GM21619 (cell line): Measurements from ENCODE around the gene MRPL51.
A peak's percentile ranks its signal among the peaks of the same experiment; 100 is the strongest.
"Not testable (repeated sequence)": the region's sequence is repeated elsewhere in the genome, so short reads cannot be mapped to it uniquely, and the experiment has no call there.

ENCODE experiments used
- ATAC-seq: cut with Tn5 transposase; IDR thresholded peaks from one replicate; pipeline ENCODE4 v1.9.1; 2021; ENCODE audit not compliant: unreplicated experiment

Gene MRPL51

GRCh38 chr12:6532051-6532926 lies 39.2 kb upstream of the MRPL51 start:
- ATAC-seq: no peak

- no peak for ATAC-seq
These were observed 37.7 kb upstream of the MRPL51 start for GRCh38 chr12:6530576-6531260.

- no peak for ATAC-seq
These were observed 36.3 kb upstream of the MRPL51 start for GRCh38 chr12:6529291-6529737.

GRCh38 chr12:6528539-6529235 lies 35.6 kb upstream of the MRPL51 start:
- ATAC-seq: no peak

- no peak for ATAC-seq
These were observed 34.6 kb upstream of the MRPL51 start for GRCh38 chr12:6527711-6528110.

- no peak for ATAC-seq
These were observed 33.9 kb upstream of the MRPL51 start for GRCh38 chr12:6526766-6527525.

GRCh38 chr12:6526201-6526600 lies 33.1 kb upstream of the MRPL51 start:
- ATAC-seq: no peak

GRCh38 chr12:6524648-6525047 lies 31.6 kb upstream of the MRPL51 start:
- no peak for ATAC-seq

- no peak for ATAC-seq
These were observed 30.6 kb upstream of the MRPL51 start for GRCh38 chr12:6523708-6524107.

- no peak for ATAC-seq
These were observed 29.1 kb upstream of the MRPL51 start for GRCh38 chr12:6522193-6522592.

GRCh38 chr12:6520186-6520585 lies 27.1 kb upstream of the MRPL51 start:
- no peak for ATAC-seq

- no peak for ATAC-seq
These were observed 15.0 kb upstream of the MRPL51 start for GRCh38 chr12:6508087-6508486.

- ATAC-seq: no peak
These were observed 14.3 kb upstream of the MRPL51 start for GRCh38 chr12:6507102-6507998.

GRCh38 chr12:6500466-6500865 lies 7.4 kb upstream of the MRPL51 start:
- no peak for ATAC-seq

- ATAC-seq: not testable (repeated sequence)
These were observed 4.2 kb upstream of the MRPL51 start for GRCh38 chr12:6497291-6497690.

GRCh38 chr12:6494968-6495367 lies 1.9 kb upstream of the MRPL51 start:
- ATAC-seq: no peak

- ATAC-seq: no peak
These were observed 1.2 kb upstream of the MRPL51 start for GRCh38 chr12:6494258-6494743.

GRCh38 chr12:6493497-6494257 lies 615 bp upstream of the MRPL51 start, which contains the start of gene NCAPD2:
NCAPD2 (plus strand) TSS chr12:6494102; CDS start chr12:6495099, 997 bp downstream.
- ATAC-seq: peak; percentile 84

GRCh38 chr12:6490673-6491072 lies 2.4 kb downstream of the MRPL51 start:
- ATAC-seq: not testable (repeated sequence)
